ENCODE measurements around the gene PIH1D1. TPM values are rescaled to one million over a fixed set of nuclear protein-coding genes. Genes with fewer than 3 reads are reported as not detected.

The PIH1D1 gene
- polyA plus RNA-seq, 1 donor from 2014 or later = 145 TPM

DNA sequence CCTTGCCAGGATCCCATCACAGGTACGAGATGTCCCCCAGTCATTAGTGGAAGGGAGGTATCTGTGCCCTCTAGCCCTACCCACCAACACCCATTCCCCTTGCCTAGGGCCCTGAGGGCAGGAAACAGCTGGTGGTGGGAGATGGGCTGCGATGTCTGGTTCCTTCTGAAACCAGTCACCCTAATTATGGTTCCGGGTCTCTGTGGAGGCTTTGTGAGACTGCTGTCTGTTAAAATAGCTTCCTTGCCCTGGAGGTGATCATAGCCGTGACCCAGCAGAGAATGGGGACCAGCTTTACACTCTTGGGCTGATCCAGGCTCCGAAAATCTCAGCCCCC lies 6.9 kb upstream of the PIH1D1 start:
- H3F3A ChIP-seq (ENCODE audit: insufficient read depth, low read length, poor library complexity, severe bottlenecking) = no peaks in the 10 kb centered on the region
- no peaks in the 10 kb centered on the region for H3K27me3 ChIP-seq (ENCODE audit: insufficient read depth, low read depth, low read length)
- no peak overlapping the region for H3K4me2 ChIP-seq (ENCODE audit: low read length)
- no peaks in the 10 kb centered on the region for H3K9me2 ChIP-seq (ENCODE audit: insufficient read depth, low read length)
- H3K9me3 ChIP-seq (ENCODE audit: low read length) = no peaks in the 10 kb centered on the region
- no peak overlapping the region for H3K9ac ChIP-seq (ENCODE audit: low read length)
- no peak overlapping the region for H3K27ac ChIP-seq (ENCODE audit: low read length)
- TF ChIP-seq POLR2AphosphoS5 (IDR thresholded peaks at IDR 0.05) (no peak), REST (IDR thresholded peaks at IDR 0.05; ENCODE audit: borderline replicate concordance) (no peak), RAD21 (conservative IDR thresholded peaks at IDR 0.05) (no peak), MXI1 (conservative IDR thresholded peaks at IDR 0.05; ENCODE audit: poor library complexity, severe bottlenecking) (no peak), SMC3 (conservative IDR thresholded peaks at IDR 0.05; ENCODE audit: poor library complexity) (no peak), EZH2 (IDR thresholded peaks at IDR 0.05; ENCODE audit: borderline replicate concordance, insufficient read depth, low read length, poor library complexity, severe bottlenecking) (no peak), EP300 (conservative IDR thresholded peaks at IDR 0.05; ENCODE audit: poor library complexity, severe bottlenecking) (no peak), TAF1 (IDR thresholded peaks at IDR 0.05; ENCODE audit: low read depth) (no peak)
- TF ChIP-seq, protein P1, sequence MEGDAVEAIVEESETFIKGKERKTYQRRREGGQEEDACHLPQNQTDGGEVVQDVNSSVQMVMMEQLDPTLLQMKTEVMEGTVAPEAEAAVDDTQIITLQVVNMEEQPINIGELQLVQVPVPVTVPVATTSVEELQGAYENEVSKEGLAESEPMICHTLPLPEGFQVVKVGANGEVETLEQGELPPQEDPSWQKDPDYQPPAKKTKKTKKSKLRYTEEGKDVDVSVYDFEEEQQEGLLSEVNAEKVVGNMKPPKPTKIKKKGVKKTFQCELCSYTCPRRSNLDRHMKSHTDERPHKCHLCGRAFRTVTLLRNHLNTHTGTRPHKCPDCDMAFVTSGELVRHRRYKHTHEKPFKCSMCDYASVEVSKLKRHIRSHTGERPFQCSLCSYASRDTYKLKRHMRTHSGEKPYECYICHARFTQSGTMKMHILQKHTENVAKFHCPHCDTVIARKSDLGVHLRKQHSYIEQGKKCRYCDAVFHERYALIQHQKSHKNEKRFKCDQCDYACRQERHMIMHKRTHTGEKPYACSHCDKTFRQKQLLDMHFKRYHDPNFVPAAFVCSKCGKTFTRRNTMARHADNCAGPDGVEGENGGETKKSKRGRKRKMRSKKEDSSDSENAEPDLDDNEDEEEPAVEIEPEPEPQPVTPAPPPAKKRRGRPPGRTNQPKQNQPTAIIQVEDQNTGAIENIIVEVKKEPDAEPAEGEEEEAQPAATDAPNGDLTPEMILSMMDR (IDR thresholded peaks at IDR 0.05; ENCODE audit: poor library complexity, severe bottlenecking) = no peak
- no peaks in the 10 kb centered on the region for H3K36me3 ChIP-seq (ENCODE audit: insufficient read depth, low read length)
- H2AFZ ChIP-seq (ENCODE audit: low read depth, low read length) = no peak overlapping the region
- H3K4me3 ChIP-seq (ENCODE audit: low read length) = no peak overlapping the region
- H4K20me1 ChIP-seq (ENCODE audit: insufficient read depth) = no peaks in the 10 kb centered on the region
- H3K79me2 ChIP-seq (replicated peaks; ENCODE audit: insufficient read depth, low read length) = no peaks in the 10 kb centered on the region

DNA sequence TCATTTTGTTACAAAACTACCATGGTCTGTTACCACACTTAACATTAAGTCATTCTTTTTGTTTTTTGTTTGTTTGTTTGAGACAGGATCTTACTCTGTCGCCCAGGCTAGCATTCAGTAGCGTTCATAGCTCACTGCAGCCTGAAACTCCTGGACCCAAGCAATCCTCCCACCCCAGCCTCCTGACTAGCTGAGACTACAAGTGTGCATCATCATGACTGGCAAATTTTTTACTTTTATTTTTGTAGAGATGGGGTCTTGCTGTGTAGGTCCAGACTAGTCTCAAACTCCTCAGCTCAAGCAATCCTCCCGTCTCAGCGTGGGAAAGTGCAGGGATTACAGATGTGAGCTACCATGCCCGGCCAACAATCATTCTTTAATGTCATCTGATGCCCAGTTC lies 4.7 kb upstream of the PIH1D1 start:
- no peak for TF ChIP-seq TAF1 (IDR thresholded peaks at IDR 0.05; ENCODE audit: low read depth)
- TF ChIP-seq EZH2 (IDR thresholded peaks at IDR 0.05; ENCODE audit: borderline replicate concordance, insufficient read depth, low read length, poor library complexity, severe bottlenecking) = no peak
- no peak for TF ChIP-seq POLR2AphosphoS5 (IDR thresholded peaks at IDR 0.05)
- TF ChIP-seq EP300 (conservative IDR thresholded peaks at IDR 0.05; ENCODE audit: poor library complexity, severe bottlenecking) = no peak
- no peak for TF ChIP-seq RAD21 (conservative IDR thresholded peaks at IDR 0.05)
- TF ChIP-seq, protein P1 (IDR thresholded peaks at IDR 0.05; ENCODE audit: poor library complexity, severe bottlenecking) = no peak
- TF ChIP-seq MXI1 (conservative IDR thresholded peaks at IDR 0.05; ENCODE audit: poor library complexity, severe bottlenecking) = no peak
- no peak for TF ChIP-seq SMC3 (conservative IDR thresholded peaks at IDR 0.05; ENCODE audit: poor library complexity)
- no peak for TF ChIP-seq REST (IDR thresholded peaks at IDR 0.05; ENCODE audit: borderline replicate concordance)
- no peaks in the 10 kb centered on the region for H3K79me2 ChIP-seq (replicated peaks; ENCODE audit: insufficient read depth, low read length)
- H3K9me2 ChIP-seq (ENCODE audit: insufficient read depth, low read length) = no peaks in the 10 kb centered on the region
- no peaks in the 10 kb centered on the region for H3K27me3 ChIP-seq (ENCODE audit: insufficient read depth, low read depth, low read length)
- H4K20me1 ChIP-seq (ENCODE audit: insufficient read depth) = no peaks in the 10 kb centered on the region
- peaks cover 5% of the 10 kb centered on the region for H3F3A ChIP-seq (ENCODE audit: insufficient read depth, low read length, poor library complexity, severe bottlenecking)
- H2AFZ ChIP-seq (ENCODE audit: low read depth, low read length) = no peak overlapping the region
- H3K9me3 ChIP-seq (ENCODE audit: low read length) = no peaks in the 10 kb centered on the region
- H3K4me3 ChIP-seq (ENCODE audit: low read length) = no peak overlapping the region
- H3K4me2 ChIP-seq (ENCODE audit: low read length) = no peak overlapping the region
- no peak overlapping the region for H3K9ac ChIP-seq (ENCODE audit: low read length)
- no peaks in the 10 kb centered on the region for H3K36me3 ChIP-seq (ENCODE audit: insufficient read depth, low read length)
- H3K27ac ChIP-seq (ENCODE audit: low read length) = no peak overlapping the region
